Endothelial cell of umbilical vein (primary cell): ENCODE data around the gene MOB1A. TPM values are rescaled to one million over a fixed set of nuclear protein-coding genes. Genes with fewer than 3 reads are reported as not detected.

ENCODE experiments used
- BruUV-seq: library from RNA; stranded (reverse); fragments of 400-500 nt; replicated peaks from 2 replicates; lab custom pipeline; 2021; lab: Mats Ljungman, UMichigan
- CTCF ChIA-PET: fragments of 300-600, 350-600 bp; sonication (Branson Sonifier 250); formaldehyde crosslinking; loops from one replicate; lab custom pipeline; 2021; ENCODE audit warnings: antibody characterized with exemption, inconsistent platforms; lab: Charles Lee
- POLR2A ChIA-PET: fragments of 300-600, 350-600 bp; sonication (Branson Sonifier 250); formaldehyde crosslinking; loops from one replicate; lab custom pipeline; 2021; ENCODE audit warnings: antibody characterized with exemption, inconsistent platforms; lab: Charles Lee
- DNase-seq: peaks from one replicate; pipeline ENCODE4 v3.0.0-alpha.2; 2011; ENCODE audit warnings: low read depth, low spot score
- FAIRE-seq: peaks from 2 replicates; lab custom pipeline; 2011; peaks lifted over from hg19 to GRCh38; lab: Jason Lieb, UNC
- H2AFZ ChIP-seq: 2 replicates; pipeline ENCODE4 v1.6.0; 2012; ENCODE audit warnings: low read depth, low read length, control low read depth, inconsistent platforms
- H3K27ac ChIP-seq: 2 replicates; pipeline ENCODE4 v1.5.1; 2011; ENCODE audit warnings: low read depth, mild to moderate bottlenecking, control low read depth, low read length, moderate library complexity; ENCODE audit not compliant: insufficient read depth
- H3K27me3 ChIP-seq, 2 experiments: 2 replicates each; pipeline versions ENCODE4 v1.6.0 to v1.6.1; 2011; ENCODE audit warnings: low read length in 2 of 2, mixed read lengths in 1 of 2; ENCODE audit not compliant: control insufficient read depth in 2 of 2, insufficient read depth in 2 of 2
- H3K36me3 ChIP-seq, 2 experiments: 2 replicates in 1 of 2; 3 replicates in 1 of 2; pipeline ENCODE4 v1.5.1; 2011; ENCODE audit warnings: low read length in 2 of 2, mild to moderate bottlenecking in 1 of 2, moderate library complexity in 1 of 2; ENCODE audit not compliant: control insufficient read depth in 2 of 2, insufficient read depth in 2 of 2; ENCODE audit errors: extremely low read depth in 1 of 2
- H3K4me1 ChIP-seq: 3 replicates; pipeline ENCODE4 v1.5.1; 2011; ENCODE audit warnings: mild to moderate bottlenecking, low read length; ENCODE audit not compliant: control insufficient read depth, insufficient read depth; ENCODE audit errors: extremely low read depth
- H3K4me2 ChIP-seq: 2 replicates; pipeline ENCODE4 v1.6.1; 2011; ENCODE audit warnings: low read length, control low read depth, mixed read lengths; ENCODE audit not compliant: insufficient read depth
- H3K4me3 ChIP-seq, 3 experiments: fragments of 200-600 bp in 1 of 3; sonication (generic), shearing (Covaris generic) in 1 of 3; replicated peaks in 1 of 3; 2 replicates each; pipeline ENCODE4 v1.5.1; 2011 to 2016; ENCODE audit warnings: control low read depth in 3 of 3, low read length in 3 of 3, mild to moderate bottlenecking in 2 of 3, inconsistent platforms in 1 of 3, low read depth in 1 of 3, moderate library complexity in 1 of 3; ENCODE audit not compliant: insufficient read depth in 1 of 3
- H3K79me2 ChIP-seq: 2 replicates; pipeline ENCODE4 v1.6.0; 2012; ENCODE audit warnings: low read length, inconsistent platforms; ENCODE audit not compliant: control insufficient read depth, insufficient read depth
- H3K9ac ChIP-seq: replicated peaks from 2 replicates; pipeline ENCODE3; 2011; ENCODE audit warnings: low read length, control low read depth; ENCODE audit not compliant: insufficient read depth; ENCODE audit errors: extremely low read depth
- H3K9me1 ChIP-seq: replicated peaks from 3 replicates; pipeline ENCODE4 v1.6.0; 2011; ENCODE audit warnings: mild to moderate bottlenecking, low read length; ENCODE audit not compliant: control insufficient read depth, insufficient read depth; ENCODE audit errors: extremely low read depth
- H3K9me3 ChIP-seq: replicated peaks from 2 replicates; pipeline ENCODE4 v1.5.1; 2012; ENCODE audit warnings: low read length, inconsistent platforms; ENCODE audit not compliant: control insufficient read depth, insufficient read depth
- H4K20me1 ChIP-seq: replicated peaks from 2 replicates; pipeline ENCODE3; 2011; ENCODE audit warnings: mild to moderate bottlenecking, low read length; ENCODE audit not compliant: control insufficient read depth, insufficient read depth; ENCODE audit errors: extremely low read depth
- CTCF ChIP-seq, 2 donors: IDR thresholded peaks; 1 replicate in 1 of 2; 2 replicates in 1 of 2; pipeline ENCODE4 v1.5.1; 2011; ENCODE audit warnings: low read length in 2 of 2, mild to moderate bottlenecking in 2 of 2, moderate library complexity in 2 of 2, control low read depth in 1 of 2, inconsistent platforms in 1 of 2, low read depth in 1 of 2; ENCODE audit not compliant: insufficient read depth in 1 of 2; ENCODE audit errors: extremely low read depth in 1 of 2
- EZH2 ChIP-seq: IDR thresholded peaks from 2 replicates; pipeline ENCODE4 v1.6.1; 2012; ENCODE audit warnings: borderline replicate concordance, low read depth, mild to moderate bottlenecking, moderate library complexity, low read length, inconsistent platforms; ENCODE audit not compliant: severe bottlenecking
- FOS ChIP-seq: IDR thresholded peaks from 2 replicates; pipeline ENCODE4 v1.6.1; 2011; ENCODE audit warnings: mild to moderate bottlenecking, low read length, moderate library complexity, borderline replicate concordance; ENCODE audit not compliant: insufficient read depth
- GATA2 ChIP-seq: IDR thresholded peaks from 2 replicates; pipeline ENCODE4 v1.7.0; 2011; ENCODE audit warnings: low read depth, mild to moderate bottlenecking, moderate library complexity, mixed read lengths, low read length; ENCODE audit not compliant: insufficient read length, insufficient read depth
- JUN ChIP-seq: IDR thresholded peaks from 2 replicates; pipeline ENCODE4 v1.6.1; 2011; ENCODE audit warnings: borderline replicate concordance, low read depth; ENCODE audit not compliant: insufficient read length, insufficient read depth
- MAX ChIP-seq: IDR thresholded peaks from 2 replicates; pipeline ENCODE4 v1.6.1; 2011; ENCODE audit not compliant: insufficient read depth, insufficient read length
- MYC ChIP-seq: IDR thresholded peaks from one replicate; pipeline ENCODE4 v1.6.1; 2011; ENCODE audit warnings: mild to moderate bottlenecking, low read depth, low read length
- POLR2A ChIP-seq: IDR thresholded peaks from 2 replicates; pipeline ENCODE4 v1.6.1; 2012; ENCODE audit warnings: low read depth, mild to moderate bottlenecking, control low read depth, low read length
- POLR2AphosphoS5 ChIP-seq: IDR thresholded peaks from 2 replicates; pipeline ENCODE4 v1.6.1; 2012; ENCODE audit warnings: low read depth, mild to moderate bottlenecking, control low read depth, low read length, moderate library complexity; ENCODE audit not compliant: insufficient read depth
- dilution Hi-C: fragments of 300-500 bp; cut with MboI; formaldehyde crosslinking; loops from one replicate; pipeline ENCODE4 v1.15.0; 2019; ENCODE audit warnings: low sequenced_read_pairs; ENCODE audit not compliant: extremely low pct_ligation_motif_present
- intact Hi-C: fragments of 100-400 bp; cut with micrococcal nuclease; formaldehyde crosslinking; loops from one replicate; pipeline ENCODE4 v1.10.0; 2022
- polyA plus RNA-seq, 4 experiments: library from polyadenylated mRNA; depleted of rRNA in 3 of 4; stranded (reverse) in 3 of 4; unstranded in 1 of 4; fragments of >200 nt; gene quantifications; 2 replicates each; pipeline versions ENCODE4 v1.2.1 to v1.2.3, GENCODE V29; 2011 to 2012; ENCODE audit warnings: missing spikeins in 1 of 4
- total RNA-seq: library from RNA; stranded (reverse); gene quantifications from 2 replicates; pipeline ENCODE4 v1.2.3, GENCODE V29; 2021

MOB1A gene
- total and polyA plus RNA-seq, 2 donors (not counting 3 experiments of a cell fraction or from before 2014, with no cell fraction given): 25.3 to 112 TPM

GRCh38 chr2:74104839-74105238, 73.8 kb downstream of the MOB1A start:
- no TSS peak for BruUV-seq
- Histone ChIP-seq H3K9ac (no peak overlapping the region), H3K36me3 (peaks cover 0 to 24% of the 10 kb centered on the region in 2 experiments), H4K20me1 (no peaks in the 10 kb centered on the region), H3K79me2 (no peaks in the 10 kb centered on the region), H3K27me3 (no peaks in the 10 kb centered on the region), H2AFZ (no peak overlapping the region), H3K9me1 (no peaks in the 10 kb centered on the region), H3K4me1 (no peaks in the 10 kb centered on the region), H3K27ac (no peak overlapping the region), H3K9me3 (no peaks in the 10 kb centered on the region), H3K4me3 (no peak overlapping the region), H3K4me2 (no peak overlapping the region)
- DNase-seq (no peak), FAIRE-seq (no peak)
- POLR2A ChIA-PET: no interaction called here
- dilution Hi-C loops (no loop called here), intact Hi-C loops (loop anchor here (5.0 kb wide), 1 partner anchor 103 kb away; no protein-coding TSS in a partner anchor)
- TF ChIP-seq FOS (no peak), POLR2A (no peak), EZH2 (no peak), JUN (no peak), MAX (no peak), CTCF (IDR thresholded peaks at IDR 0.05; ENCODE audit: extremely low read depth in 1 of 2, insufficient read depth in 1 of 2, low read depth in 1 of 2, low read length in 2 of 2) (no peak), POLR2AphosphoS5 (no peak), GATA2 (no peak), MYC (no peak)
- CTCF ChIA-PET: interaction anchor here (1.2 to 2.6 kb wide), 5 partner anchors 10 to 281 kb away, joined by 3 to 11 read pairs (median 4); partner anchors contain the start of gene STAMBP
